Neural cell (in vitro differentiated cells): Measurements from ENCODE around the gene STPG3. TPM values are rescaled to one million over a fixed set of nuclear protein-coding genes. Genes with fewer than 3 reads are reported as not detected.

Experiments used
- H2AFZ ChIP-seq: fragments of 200-600, 300-800 bp; sonication (generic), shearing (Covaris generic); 2 replicates; pipeline ENCODE4 v1.6.0; 2014; ENCODE audit warnings: low read depth, mild to moderate bottlenecking, antibody characterized with exemption, low read length, moderate library complexity
- H3F3A ChIP-seq: fragments of 200-600 bp; shearing (Covaris generic); 2 replicates; pipeline ENCODE4 v1.6.1; 2016; ENCODE audit warnings: mild to moderate bottlenecking, moderate library complexity, mixed read lengths, antibody characterized with exemption, low read length; ENCODE audit not compliant: insufficient read depth, poor library complexity, severe bottlenecking
- H3K27ac ChIP-seq: fragments of 200-600, 300-800 bp; sonication (generic), shearing (Covaris generic); 2 replicates; pipeline ENCODE4 v1.5.1; 2014; ENCODE audit warnings: mild to moderate bottlenecking, low read length, moderate library complexity
- H3K27me3 ChIP-seq: fragments of 300-800, 200-600 bp; sonication (generic), shearing (Covaris generic); 2 replicates; pipeline ENCODE4 v1.6.0; 2014; ENCODE audit warnings: mild to moderate bottlenecking, low read depth, low read length, moderate library complexity; ENCODE audit not compliant: insufficient read depth
- H3K36me3 ChIP-seq: fragments of 300-800, 200-600 bp; sonication (generic), shearing (Covaris generic); 2 replicates; pipeline ENCODE4 v1.5.1; 2014; ENCODE audit warnings: mild to moderate bottlenecking, antibody characterized with exemption, low read length, moderate library complexity; ENCODE audit not compliant: insufficient read depth
- H3K4me2 ChIP-seq: fragments of 300-800, 200-600 bp; sonication (generic), shearing (Covaris generic); 2 replicates; pipeline ENCODE4 v1.6.0; 2014; ENCODE audit warnings: mild to moderate bottlenecking, low read length
- H3K4me3 ChIP-seq: fragments of 300-800, 200-600 bp; sonication (generic), shearing (Covaris generic); 2 replicates; pipeline ENCODE4 v1.5.1; 2014; ENCODE audit warnings: mild to moderate bottlenecking, low read length, moderate library complexity
- H3K79me2 ChIP-seq: fragments of 200-600 bp; shearing (Covaris generic); replicated peaks from 2 replicates; pipeline ENCODE4 v1.6.0; 2014; ENCODE audit warnings: mild to moderate bottlenecking, low read length, moderate library complexity; ENCODE audit not compliant: insufficient read depth
- H3K9ac ChIP-seq: fragments of 300-800, 200-600 bp; sonication (generic), shearing (Covaris generic); 2 replicates; pipeline ENCODE4 v1.6.1; 2016; ENCODE audit warnings: mild to moderate bottlenecking, low read length, mixed read lengths
- H3K9me2 ChIP-seq: fragments of 200-600 bp; shearing (Covaris generic); 2 replicates; pipeline ENCODE4 v1.6.1; 2016; ENCODE audit warnings: mild to moderate bottlenecking, low read length, mixed read lengths; ENCODE audit not compliant: insufficient read depth
- H3K9me3 ChIP-seq: fragments of 200-600, 300-800 bp; sonication (generic), shearing (Covaris generic); 2 replicates; pipeline ENCODE4 v1.6.1; 2016; ENCODE audit warnings: mild to moderate bottlenecking, mixed run types, low read length, moderate library complexity, mixed read lengths
- H4K20me1 ChIP-seq: fragments of 200-600 bp; shearing (Covaris generic); 2 replicates; pipeline ENCODE4 v1.6.1; 2016; ENCODE audit warnings: mild to moderate bottlenecking, mixed run types; ENCODE audit not compliant: insufficient read depth
- EP300 ChIP-seq: fragments of 450-650 bp; conservative IDR thresholded peaks from 2 replicates; pipeline ENCODE4 v1.6.1; 2014; ENCODE audit warnings: antibody characterized with exemption, mild to moderate bottlenecking, moderate library complexity; ENCODE audit not compliant: poor library complexity, severe bottlenecking
- EZH2 ChIP-seq: fragments of 200-600, 300-800 bp; shearing (Covaris generic), sonication (generic); IDR thresholded peaks from 2 replicates; pipeline ENCODE4 v1.6.1; 2014; ENCODE audit warnings: antibody characterized with exemption, low read length, borderline replicate concordance, mild to moderate bottlenecking; ENCODE audit not compliant: insufficient read depth, poor library complexity, severe bottlenecking
- MXI1 ChIP-seq: fragments of 450-650 bp; conservative IDR thresholded peaks from 2 replicates; pipeline ENCODE4 v1.6.1; 2014; ENCODE audit warnings: antibody characterized with exemption, mild to moderate bottlenecking; ENCODE audit not compliant: poor library complexity, severe bottlenecking
- POLR2AphosphoS5 ChIP-seq: IDR thresholded peaks from 2 replicates; pipeline ENCODE4 v1.6.1; 2012
- RAD21 ChIP-seq: fragments of 450-650 bp; conservative IDR thresholded peaks from 2 replicates; pipeline ENCODE4 v1.6.1; 2014; ENCODE audit warnings: antibody characterized with exemption, mild to moderate bottlenecking, moderate library complexity
- SMC3 ChIP-seq: fragments of 450-650 bp; conservative IDR thresholded peaks from 2 replicates; pipeline ENCODE4 v1.6.1; 2014; ENCODE audit warnings: antibody characterized with exemption, mild to moderate bottlenecking, moderate library complexity; ENCODE audit not compliant: poor library complexity
- TAF1 ChIP-seq: IDR thresholded peaks from 2 replicates; pipeline ENCODE4 v1.6.1; 2012; ENCODE audit warnings: low read depth
- polyA minus RNA-seq: library from RNA; depleted of rRNA, polyadenylated mRNA; stranded (reverse); fragments of >200 nt; gene quantifications from 2 replicates; pipeline ENCODE4 v1.2.3, GENCODE V29; 2014
- polyA plus RNA-seq: library from polyadenylated mRNA; depleted of rRNA; stranded (reverse); fragments of >200 nt; gene quantifications from 2 replicates; pipeline ENCODE4 v1.2.3, GENCODE V29; 2014
- TF ChIP-seq, protein P1 (sequence below): IDR thresholded peaks from 2 replicates; pipeline ENCODE4 v1.6.1; 2012; ENCODE audit warnings: borderline replicate concordance
- TF ChIP-seq, protein P2 (sequence below): fragments of 450-650 bp; IDR thresholded peaks from 2 replicates; pipeline ENCODE4 v1.5.1; 2014; ENCODE audit warnings: antibody characterized with exemption, mild to moderate bottlenecking, moderate library complexity; ENCODE audit not compliant: poor library complexity, severe bottlenecking

Gene STPG3
- polyA plus RNA-seq (not detected in 2 replicates), polyA minus RNA-seq (not detected in 2 replicates)

DNA sequence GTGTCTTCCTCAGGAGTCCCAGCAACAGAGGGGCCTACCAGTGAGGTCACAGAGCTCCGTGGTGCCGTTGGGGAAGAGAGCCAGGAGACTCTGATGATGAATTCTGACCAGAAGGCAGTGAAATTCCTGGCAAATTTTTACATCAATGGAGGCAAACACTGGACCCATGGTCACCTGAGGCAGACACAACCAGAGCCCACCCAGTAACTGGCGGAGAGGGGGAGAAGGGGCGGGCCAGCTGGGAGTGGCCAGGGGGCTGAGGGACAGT is at the start of gene STPG3:
TSS of gene STPG3 (plus strand) at position 93 of the 268 bp plus-strand sequence. CDS start at position 94, 1 bp downstream.
- TF ChIP-seq RAD21 (no peak), EP300 (no peak), EZH2 (no peak), MXI1 (no peak), POLR2AphosphoS5 (no peak), SMC3 (no peak), TAF1 (no peak)
- TF ChIP-seq, protein P1, sequence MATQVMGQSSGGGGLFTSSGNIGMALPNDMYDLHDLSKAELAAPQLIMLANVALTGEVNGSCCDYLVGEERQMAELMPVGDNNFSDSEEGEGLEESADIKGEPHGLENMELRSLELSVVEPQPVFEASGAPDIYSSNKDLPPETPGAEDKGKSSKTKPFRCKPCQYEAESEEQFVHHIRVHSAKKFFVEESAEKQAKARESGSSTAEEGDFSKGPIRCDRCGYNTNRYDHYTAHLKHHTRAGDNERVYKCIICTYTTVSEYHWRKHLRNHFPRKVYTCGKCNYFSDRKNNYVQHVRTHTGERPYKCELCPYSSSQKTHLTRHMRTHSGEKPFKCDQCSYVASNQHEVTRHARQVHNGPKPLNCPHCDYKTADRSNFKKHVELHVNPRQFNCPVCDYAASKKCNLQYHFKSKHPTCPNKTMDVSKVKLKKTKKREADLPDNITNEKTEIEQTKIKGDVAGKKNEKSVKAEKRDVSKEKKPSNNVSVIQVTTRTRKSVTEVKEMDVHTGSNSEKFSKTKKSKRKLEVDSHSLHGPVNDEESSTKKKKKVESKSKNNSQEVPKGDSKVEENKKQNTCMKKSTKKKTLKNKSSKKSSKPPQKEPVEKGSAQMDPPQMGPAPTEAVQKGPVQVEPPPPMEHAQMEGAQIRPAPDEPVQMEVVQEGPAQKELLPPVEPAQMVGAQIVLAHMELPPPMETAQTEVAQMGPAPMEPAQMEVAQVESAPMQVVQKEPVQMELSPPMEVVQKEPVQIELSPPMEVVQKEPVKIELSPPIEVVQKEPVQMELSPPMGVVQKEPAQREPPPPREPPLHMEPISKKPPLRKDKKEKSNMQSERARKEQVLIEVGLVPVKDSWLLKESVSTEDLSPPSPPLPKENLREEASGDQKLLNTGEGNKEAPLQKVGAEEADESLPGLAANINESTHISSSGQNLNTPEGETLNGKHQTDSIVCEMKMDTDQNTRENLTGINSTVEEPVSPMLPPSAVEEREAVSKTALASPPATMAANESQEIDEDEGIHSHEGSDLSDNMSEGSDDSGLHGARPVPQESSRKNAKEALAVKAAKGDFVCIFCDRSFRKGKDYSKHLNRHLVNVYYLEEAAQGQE, result no peak
- TF ChIP-seq, protein P2, sequence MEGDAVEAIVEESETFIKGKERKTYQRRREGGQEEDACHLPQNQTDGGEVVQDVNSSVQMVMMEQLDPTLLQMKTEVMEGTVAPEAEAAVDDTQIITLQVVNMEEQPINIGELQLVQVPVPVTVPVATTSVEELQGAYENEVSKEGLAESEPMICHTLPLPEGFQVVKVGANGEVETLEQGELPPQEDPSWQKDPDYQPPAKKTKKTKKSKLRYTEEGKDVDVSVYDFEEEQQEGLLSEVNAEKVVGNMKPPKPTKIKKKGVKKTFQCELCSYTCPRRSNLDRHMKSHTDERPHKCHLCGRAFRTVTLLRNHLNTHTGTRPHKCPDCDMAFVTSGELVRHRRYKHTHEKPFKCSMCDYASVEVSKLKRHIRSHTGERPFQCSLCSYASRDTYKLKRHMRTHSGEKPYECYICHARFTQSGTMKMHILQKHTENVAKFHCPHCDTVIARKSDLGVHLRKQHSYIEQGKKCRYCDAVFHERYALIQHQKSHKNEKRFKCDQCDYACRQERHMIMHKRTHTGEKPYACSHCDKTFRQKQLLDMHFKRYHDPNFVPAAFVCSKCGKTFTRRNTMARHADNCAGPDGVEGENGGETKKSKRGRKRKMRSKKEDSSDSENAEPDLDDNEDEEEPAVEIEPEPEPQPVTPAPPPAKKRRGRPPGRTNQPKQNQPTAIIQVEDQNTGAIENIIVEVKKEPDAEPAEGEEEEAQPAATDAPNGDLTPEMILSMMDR, result no peak
- no peaks in the 10 kb centered on the region for H3K27me3 ChIP-seq
- H3K4me3 ChIP-seq, result no peak within 1 kb of the TSS
- H3K9me3 ChIP-seq, result no peaks in the 10 kb centered on the region
- no peak within 1 kb of the TSS for H2AFZ ChIP-seq
- H3F3A ChIP-seq, result no peaks in the 10 kb centered on the region
- no peaks in the 10 kb centered on the region for H4K20me1 ChIP-seq
- H3K79me2 ChIP-seq, result peaks cover 8% of the 10 kb centered on the region
- no peaks in the 10 kb centered on the region for H3K9me2 ChIP-seq
- no peak within 1 kb of the TSS for H3K9ac ChIP-seq
- H3K27ac ChIP-seq, result no peak within 1 kb of the TSS
- H3K4me2 ChIP-seq, result no peak within 1 kb of the TSS
- H3K36me3 ChIP-seq, result no peaks in the 10 kb centered on the region

- TF ChIP-seq SMC3 (no peak), EP300 (no peak), EZH2 (no peak)
- TF ChIP-seq, protein P2, result no peak
- no peak overlapping the region for H3K4me2 ChIP-seq
- H3F3A ChIP-seq, result no peaks in the 10 kb centered on the region
Observed at GRCh38 chr9:137202966-137203365, 48.1 kb upstream of the STPG3 start.

More at GRCh38 chr9:137202966-137203365, 48.1 kb upstream of the STPG3 start:
- Histone ChIP-seq H3K27ac (no peak overlapping the region), H3K9me3 (no peaks in the 10 kb centered on the region), H4K20me1 (no peaks in the 10 kb centered on the region), H3K27me3 (no peaks in the 10 kb centered on the region), H3K36me3 (no peaks in the 10 kb centered on the region), H3K9ac (no peak overlapping the region), H3K9me2 (no peaks in the 10 kb centered on the region), H3K4me3 (no peak overlapping the region), H2AFZ (no peak overlapping the region), H3K79me2 (peaks cover 31% of the 10 kb centered on the region)
